GM23338 (cell line): ENCODE measurements around the gene GGA1. TPM values are rescaled to one million over a fixed set of nuclear protein-coding genes. Genes with fewer than 3 reads are reported as not detected.

Experiments
- ATAC-seq: fragments of 200-7000 bp; cut with Tn5 transposase; 3 replicates; pipeline ENCODE4 v1.9.1; 2020
- DNase-seq: peaks from one replicate; pipeline ENCODE4 v3.0.0-alpha.2; 2015; ENCODE audit warnings: low spot score
- H2AFZ ChIP-seq: fragments of 200-600 bp; sonication (generic); 2 replicates; pipeline ENCODE4 v1.8.0; 2016; ENCODE audit warnings: antibody characterized with exemption, mild to moderate bottlenecking, moderate library complexity
- H3F3A ChIP-seq: fragments of 200-600 bp; sonication (generic); replicated peaks from 2 replicates; pipeline ENCODE4 v1.8.0; 2017; ENCODE audit warnings: antibody characterized with exemption, mixed run types, low read depth
- H3K27ac ChIP-seq: fragments of 200-600 bp; sonication (generic); 2 replicates; pipeline ENCODE4 v1.6.1; 2016; ENCODE audit warnings: low read depth
- H3K27me3 ChIP-seq: fragments of 200-600 bp; sonication (generic); 2 replicates; pipeline ENCODE4 v1.8.0; 2016; ENCODE audit warnings: mild to moderate bottlenecking, mixed run types, moderate library complexity; ENCODE audit not compliant: insufficient read depth
- H3K36me3 ChIP-seq: fragments of 200-600 bp; sonication (generic); 2 replicates; pipeline ENCODE4 v1.8.0; 2016; ENCODE audit warnings: mild to moderate bottlenecking; ENCODE audit not compliant: insufficient read depth
- H3K4me1 ChIP-seq: fragments of 200-600 bp; sonication (generic); 2 replicates; pipeline ENCODE4 v1.8.0; 2016; ENCODE audit warnings: mild to moderate bottlenecking, moderate library complexity; ENCODE audit not compliant: insufficient read depth
- H3K4me2 ChIP-seq: fragments of 200-600 bp; sonication (generic); 2 replicates; pipeline ENCODE4 v1.7.1; 2017; ENCODE audit warnings: mixed run types
- H3K4me3 ChIP-seq: fragments of 200-600 bp; sonication (generic); 2 replicates; pipeline ENCODE4 v1.6.1; 2016; ENCODE audit warnings: mixed run types
- H3K79me2 ChIP-seq: fragments of 200-600 bp; sonication (generic); replicated peaks from 2 replicates; pipeline ENCODE4 v1.8.0; 2017; ENCODE audit warnings: mild to moderate bottlenecking; ENCODE audit not compliant: insufficient read depth
- H3K9me2 ChIP-seq: fragments of 200-600 bp; sonication (generic); 2 replicates; pipeline ENCODE4 v1.8.0; 2017; ENCODE audit not compliant: insufficient read depth
- H4K20me1 ChIP-seq: fragments of 200-600 bp; sonication (generic); replicated peaks from 2 replicates; pipeline ENCODE4 v1.8.0; 2017; ENCODE audit warnings: mild to moderate bottlenecking; ENCODE audit not compliant: insufficient read depth
- H3K27ac Mint-ChIP-seq: 2 replicates; pipeline ENCODE4 v1.8.0; 2020; ENCODE audit warnings: inconsistent platforms, mild to moderate bottlenecking, moderate library complexity, mixed read lengths
- H3K27me3 Mint-ChIP-seq: 3 replicates; pipeline ENCODE4 v1.8.0; 2022; ENCODE audit warnings: low read depth, mild to moderate bottlenecking, moderate library complexity, mixed read lengths, inconsistent platforms; ENCODE audit not compliant: insufficient read depth, poor library complexity
- H3K36me3 Mint-ChIP-seq: 3 replicates; pipeline ENCODE4 v1.8.0; 2021; ENCODE audit warnings: low read depth, mild to moderate bottlenecking, inconsistent platforms, moderate library complexity, mixed read lengths
- H3K4me1 Mint-ChIP-seq: 3 replicates; pipeline ENCODE4 v1.8.0; 2020; ENCODE audit warnings: mild to moderate bottlenecking, inconsistent platforms, mixed read lengths
- H3K4me3 Mint-ChIP-seq: 3 replicates; pipeline ENCODE4 v1.8.0; 2021; ENCODE audit warnings: moderate library complexity, mild to moderate bottlenecking, inconsistent platforms, mixed read lengths
- H3K9me3 Mint-ChIP-seq: 3 replicates; pipeline ENCODE4 v1.8.0; 2020; ENCODE audit warnings: moderate library complexity, mild to moderate bottlenecking, inconsistent platforms, mixed read lengths
- CREB1 ChIP-seq: fragments of 250-450 bp; sonication (Bioruptor Pico); IDR thresholded peaks from 2 replicates; pipeline ENCODE4 v1.5.0; 2020; ENCODE audit warnings: low read depth, mild to moderate bottlenecking, moderate library complexity
- CTCF ChIP-seq, 2 experiments: fragments of 200-600 bp in 1 of 2; sonication (generic) in 1 of 2; conservative IDR thresholded peaks; 2 replicates each; pipeline versions ENCODE4 v1.5.1 to v1.6.1; 2016 to 2017; ENCODE audit warnings: antibody characterized with exemption in 2 of 2, low read depth in 2 of 2, mild to moderate bottlenecking in 2 of 2, moderate library complexity in 1 of 2
- ETS1 ChIP-seq: IDR thresholded peaks from 2 replicates; pipeline ENCODE4 v1.6.1; 2016; ENCODE audit warnings: antibody characterized with exemption
- EZH2phosphoT487 ChIP-seq: fragments of 200-600 bp; sonication (generic); IDR thresholded peaks from one replicate; pipeline ENCODE4 v1.8.1; 2018; ENCODE audit warnings: antibody characterized with exemption; ENCODE audit not compliant: unreplicated experiment
- JUNB ChIP-seq: IDR thresholded peaks from one replicate; pipeline ENCODE4 v1.6.1; 2016; ENCODE audit warnings: antibody characterized with exemption; ENCODE audit not compliant: unreplicated experiment
- NANOG ChIP-seq: IDR thresholded peaks from 2 replicates; pipeline ENCODE4 v1.6.1; 2016; ENCODE audit warnings: antibody characterized with exemption, borderline replicate concordance
- POLR2AphosphoS5 ChIP-seq: IDR thresholded peaks from 2 replicates; pipeline ENCODE4 v1.6.1; 2016; ENCODE audit warnings: antibody characterized with exemption, low read depth
- REST ChIP-seq: IDR thresholded peaks from one replicate; pipeline ENCODE4 v1.6.1; 2018; ENCODE audit warnings: antibody characterized with exemption; ENCODE audit not compliant: unreplicated experiment
- STAT1 ChIP-seq: IDR thresholded peaks from one replicate; pipeline ENCODE4 v1.6.1; 2016; ENCODE audit warnings: antibody characterized with exemption; ENCODE audit not compliant: unreplicated experiment
- ZNF114 ChIP-seq: fragments of 250-450 bp; sonication (Bioruptor Pico); IDR thresholded peaks from 2 replicates; pipeline ENCODE4 v1.5.0; 2020; ENCODE audit warnings: mild to moderate bottlenecking, moderate library complexity
- ZNF331 ChIP-seq: fragments of 250-450 bp; sonication (Bioruptor Pico); IDR thresholded peaks from 2 replicates; pipeline ENCODE4 v1.5.0; 2020; ENCODE audit warnings: low read depth, mild to moderate bottlenecking, moderate library complexity
- polyA plus RNA-seq: library from polyadenylated mRNA; unstranded; fragments of >200 nt; fragmentation: Nextera tagmentation; extraction: Ambion mirVana; gene quantifications from 2 replicates; pipeline ENCODE4 v1.2.1, GENCODE V29; 2016
- total RNA-seq: library from RNA; depleted of rRNA; stranded (reverse); fragments of >200 nt; shearing (Covaris generic); gene quantifications from 2 replicates; pipeline ENCODE4 v1.2.3, GENCODE V29; 2014

GGA1 gene
- total and polyA plus RNA-seq, 2 experiments from 2014 or later = 36.9 to 57.1 TPM

- TF ChIP-seq ETS1 (no peak), POLR2AphosphoS5 (no peak), CTCF (conservative IDR thresholded peaks at IDR 0.05; ENCODE audit: low read depth in 2 of 2) (no peak)
Observed at GRCh38 chr22:37599153-37599552, 9.5 kb upstream of the GGA1 start (continued).

DNA sequence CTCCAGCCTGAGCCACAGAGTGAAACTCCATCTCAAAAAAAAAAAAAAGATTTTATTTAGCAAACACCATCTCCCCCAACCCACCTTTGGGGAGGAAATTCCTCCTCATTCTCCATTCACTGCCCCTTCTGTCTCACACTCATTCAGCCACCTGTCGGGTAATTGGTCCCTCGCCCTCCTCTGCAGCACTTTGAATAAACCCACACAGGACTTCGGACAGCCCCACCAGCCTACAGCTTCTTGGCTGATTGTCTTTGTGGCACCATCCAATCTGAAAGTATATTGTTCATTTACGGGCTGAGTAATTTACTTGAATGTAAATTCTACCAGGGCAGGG is 7.5 kb upstream of the GGA1 start:
- Histone ChIP-seq H3K4me2 (peak overlapping the region; percentile 20), H3K27ac (peak overlapping the region; percentile 1; the same call in 1 of the 2 replicates), H2AFZ (no peak overlapping the region), H3K4me1 (no peaks in the 10 kb centered on the region; the same call in 1 of the 2 replicates), H3K9me2 (no peaks in the 10 kb centered on the region), H3F3A (peaks cover 2% of the 10 kb centered on the region; the same call in 1 of the 2 replicates), H3K27me3 (no peaks in the 10 kb centered on the region), H3K4me3 (0 out of 2 replicates have a peak overlapping the region, but pooled peaks have one; percentile 4), H3K36me3 (no peaks in the 10 kb centered on the region), H4K20me1 (no peaks in the 10 kb centered on the region), H3K79me2 (no peaks in the 10 kb centered on the region)
- Mint-ChIP-seq H3K36me3 (no peaks in the 10 kb centered on the region), H3K4me3 (peak overlapping the region; percentile 50; the same call in 2 of the 3 replicates), H3K27me3 (peaks cover 8% of the 10 kb centered on the region), H3K27ac (peak overlapping the region; percentile 93), H3K4me1 (peaks cover 10% of the 10 kb centered on the region), H3K9me3 (no peaks in the 10 kb centered on the region)
- ATAC-seq (peak; percentile 20), DNase-seq (no peak)
- TF ChIP-seq ZNF114 (CRISPR knock-in tag) (no peak), ZNF331 (no peak), STAT1 (no peak), POLR2AphosphoS5 (no peak), CTCF (conservative IDR thresholded peaks at IDR 0.05; ENCODE audit: low read depth in 2 of 2) (no peak), JUNB (no peak), CREB1 (CRISPR knock-in tag) (no peak), REST (no peak), ETS1 (no peak), NANOG (no peak), EZH2phosphoT487 (no peak)
